Keratinocyte (primary cell): ENCODE measurements around the gene OSBPL10. TPM values are rescaled to one million over a fixed set of nuclear protein-coding genes. Genes with fewer than 3 reads are reported as not detected.

Experiments used
- DNase-seq: peaks from one replicate; pipeline ENCODE4 v3.0.0-alpha.2; 2011; ENCODE audit warnings: low read depth, missing footprints, low spot score
- FAIRE-seq: peaks from 2 replicates; lab custom pipeline; 2011; peaks lifted over from hg19 to GRCh38; lab: Jason Lieb, UNC
- H2AFZ ChIP-seq: 2 replicates; pipeline ENCODE4 v1.6.0; 2012; ENCODE audit warnings: low read length, control low read depth, inconsistent platforms; ENCODE audit not compliant: control insufficient read depth
- H3K27ac ChIP-seq: 2 replicates; pipeline ENCODE4 v1.5.1; 2011; ENCODE audit warnings: low read length; ENCODE audit not compliant: control insufficient read depth, insufficient read depth
- H3K27me3 ChIP-seq: 3 replicates; pipeline ENCODE4 v1.6.0; 2011; ENCODE audit warnings: low read length; ENCODE audit not compliant: control insufficient read depth, insufficient read depth; ENCODE audit errors: extremely low read depth
- H3K36me3 ChIP-seq, 2 experiments: 2 replicates in 1 of 2; 3 replicates in 1 of 2; pipeline ENCODE4 v1.5.1; 2011; ENCODE audit warnings: low read length in 2 of 2, mild to moderate bottlenecking in 1 of 2; ENCODE audit not compliant: control insufficient read depth in 2 of 2, insufficient read depth in 2 of 2; ENCODE audit errors: extremely low read depth in 1 of 2
- H3K4me1 ChIP-seq: 3 replicates; pipeline ENCODE4 v1.5.1; 2011; ENCODE audit warnings: low read length; ENCODE audit not compliant: control insufficient read depth, insufficient read depth; ENCODE audit errors: extremely low read depth
- H3K4me2 ChIP-seq: 3 replicates; pipeline ENCODE4 v1.6.0; 2011; ENCODE audit warnings: low read depth, low read length; ENCODE audit not compliant: control insufficient read depth, insufficient read depth; ENCODE audit errors: extremely low read depth
- H3K4me3 ChIP-seq, 3 experiments: fragments of 200-600 bp in 1 of 3; sonication (generic) in 1 of 3; 2 replicates in 2 of 3; 3 replicates in 1 of 3; pipeline ENCODE4 v1.5.1; 2011 to 2016; ENCODE audit warnings: low read length in 3 of 3, mild to moderate bottlenecking in 3 of 3, control low read depth in 2 of 3, inconsistent platforms in 1 of 3, low read depth in 1 of 3, mixed read lengths in 1 of 3, mixed run types in 1 of 3, moderate library complexity in 1 of 3; ENCODE audit not compliant: control insufficient read depth in 2 of 3, insufficient read depth in 2 of 3; ENCODE audit errors: extremely low read depth in 1 of 3
- H3K79me2 ChIP-seq: 2 replicates; pipeline ENCODE4 v1.6.0; 2012; ENCODE audit warnings: low read length; ENCODE audit not compliant: control insufficient read depth, insufficient read depth
- H3K9ac ChIP-seq: 3 replicates; pipeline ENCODE4 v1.6.0; 2011; ENCODE audit warnings: low read length; ENCODE audit not compliant: control insufficient read depth, insufficient read depth; ENCODE audit errors: extremely low read depth
- H3K9me1 ChIP-seq: 3 replicates; pipeline ENCODE4 v1.6.0; 2011; ENCODE audit warnings: low read length; ENCODE audit not compliant: control insufficient read depth, insufficient read depth; ENCODE audit errors: extremely low read depth
- H3K9me3 ChIP-seq: 2 replicates; pipeline ENCODE4 v1.5.1; 2012; ENCODE audit warnings: low read depth, low read length; ENCODE audit not compliant: control insufficient read depth
- H4K20me1 ChIP-seq: 3 replicates; pipeline ENCODE4 v1.6.0; 2011; ENCODE audit warnings: low read length; ENCODE audit not compliant: control insufficient read depth, insufficient read depth; ENCODE audit errors: extremely low read depth
- EZH2 ChIP-seq: IDR thresholded peaks from one replicate; pipeline ENCODE4 v1.6.1; 2012; ENCODE audit warnings: inconsistent platforms, mild to moderate bottlenecking, low read length, moderate library complexity
- dilution Hi-C: fragments of 300-500 bp; cut with MboI; formaldehyde crosslinking; loops from one replicate; pipeline ENCODE4 v1.7.0; 2020; ENCODE audit warnings: low sequenced_read_pairs; ENCODE audit not compliant: extremely low pct_ligation_motif_present
- polyA plus RNA-seq, 5 experiments: library from polyadenylated mRNA; depleted of rRNA in 3 of 5; stranded (reverse) in 3 of 5; stranded (forward) in 1 of 5; unstranded in 1 of 5; fragments of >200 nt; gene quantifications; 1 replicate in 1 of 5; 2 replicates in 3 of 5; 3 replicates in 1 of 5; pipeline versions ENCODE4 v1.2.1 to v1.2.3, GENCODE V29; 2011 to 2012; ENCODE audit warnings: missing spikeins in 2 of 5, low read depth in 1 of 5, low replicate concordance in 1 of 5
- TF ChIP-seq, protein P1 (sequence below), 3 experiments: IDR thresholded peaks in 1 of 3; conservative IDR thresholded peaks in 1 of 3; optimal IDR thresholded peaks in 1 of 3; 2 replicates in 2 of 3; 3 replicates in 1 of 3; pipeline versions ENCODE3 to v1.5.1; 2011; ENCODE audit warnings: low read length in 3 of 3, mild to moderate bottlenecking in 3 of 3, moderate library complexity in 2 of 3, control low read depth in 1 of 3, inconsistent platforms in 1 of 3; ENCODE audit not compliant: insufficient read depth in 2 of 3; ENCODE audit errors: extremely low read depth in 1 of 3

The OSBPL10 gene
- polyA plus RNA-seq, 1 donor (not counting 4 experiments of a cell fraction or from before 2014, with no cell fraction given): 50.1 TPM

DNA sequence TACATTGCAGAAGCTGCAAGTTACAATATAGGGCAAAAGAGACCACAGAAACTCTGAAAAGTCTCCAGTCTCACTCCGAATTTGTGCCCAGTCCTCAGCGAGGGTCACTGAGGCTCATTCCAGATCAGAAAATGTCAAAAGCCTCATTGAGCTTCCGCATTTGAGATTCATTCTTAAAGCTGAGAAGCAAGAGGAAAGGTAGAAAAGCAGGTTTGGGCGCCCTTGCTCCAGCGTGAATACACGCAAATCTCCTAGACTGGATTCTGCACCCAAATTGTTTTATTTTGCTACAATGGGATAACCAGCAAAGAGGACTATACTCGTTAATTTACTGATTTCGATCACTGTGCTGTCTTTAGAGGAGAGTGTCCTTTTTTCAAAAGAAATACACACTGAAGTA, 236.1 kb downstream of the OSBPL10 start:
- no peaks in the 10 kb centered on the region for H4K20me1 ChIP-seq
- H3K9me1 ChIP-seq: peaks cover 3% of the 10 kb centered on the region
- peaks cover 4% of the 10 kb centered on the region for H3K4me1 ChIP-seq
- FAIRE-seq (no peak), DNase-seq (no peak)
- H3K27ac ChIP-seq: no peak overlapping the region
- no peak overlapping the region for H3K9ac ChIP-seq
- no peak overlapping the region for H2AFZ ChIP-seq
- peaks cover 11 to 24% of the 10 kb centered on the region in 2 experiments for H3K36me3 ChIP-seq
- no peaks in the 10 kb centered on the region for H3K27me3 ChIP-seq
- H3K4me3 ChIP-seq: no peak overlapping the region
- H3K9me3 ChIP-seq: no peaks in the 10 kb centered on the region
- peaks cover 5% of the 10 kb centered on the region for H3K79me2 ChIP-seq
- no peak overlapping the region for H3K4me2 ChIP-seq
- TF ChIP-seq, protein P1, sequence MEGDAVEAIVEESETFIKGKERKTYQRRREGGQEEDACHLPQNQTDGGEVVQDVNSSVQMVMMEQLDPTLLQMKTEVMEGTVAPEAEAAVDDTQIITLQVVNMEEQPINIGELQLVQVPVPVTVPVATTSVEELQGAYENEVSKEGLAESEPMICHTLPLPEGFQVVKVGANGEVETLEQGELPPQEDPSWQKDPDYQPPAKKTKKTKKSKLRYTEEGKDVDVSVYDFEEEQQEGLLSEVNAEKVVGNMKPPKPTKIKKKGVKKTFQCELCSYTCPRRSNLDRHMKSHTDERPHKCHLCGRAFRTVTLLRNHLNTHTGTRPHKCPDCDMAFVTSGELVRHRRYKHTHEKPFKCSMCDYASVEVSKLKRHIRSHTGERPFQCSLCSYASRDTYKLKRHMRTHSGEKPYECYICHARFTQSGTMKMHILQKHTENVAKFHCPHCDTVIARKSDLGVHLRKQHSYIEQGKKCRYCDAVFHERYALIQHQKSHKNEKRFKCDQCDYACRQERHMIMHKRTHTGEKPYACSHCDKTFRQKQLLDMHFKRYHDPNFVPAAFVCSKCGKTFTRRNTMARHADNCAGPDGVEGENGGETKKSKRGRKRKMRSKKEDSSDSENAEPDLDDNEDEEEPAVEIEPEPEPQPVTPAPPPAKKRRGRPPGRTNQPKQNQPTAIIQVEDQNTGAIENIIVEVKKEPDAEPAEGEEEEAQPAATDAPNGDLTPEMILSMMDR (optimal IDR thresholded peaks at IDR 0.05 in 1 of 3, IDR thresholded peaks at IDR 0.05 in 1 of 3, conservative IDR thresholded peaks at IDR 0.05 in 1 of 3; ENCODE audit: extremely low read depth in 1 of 3, insufficient read depth in 2 of 3, low read length in 3 of 3): no peak
- TF ChIP-seq EZH2: no peak
- dilution Hi-C loops: no loop called here

DNA sequence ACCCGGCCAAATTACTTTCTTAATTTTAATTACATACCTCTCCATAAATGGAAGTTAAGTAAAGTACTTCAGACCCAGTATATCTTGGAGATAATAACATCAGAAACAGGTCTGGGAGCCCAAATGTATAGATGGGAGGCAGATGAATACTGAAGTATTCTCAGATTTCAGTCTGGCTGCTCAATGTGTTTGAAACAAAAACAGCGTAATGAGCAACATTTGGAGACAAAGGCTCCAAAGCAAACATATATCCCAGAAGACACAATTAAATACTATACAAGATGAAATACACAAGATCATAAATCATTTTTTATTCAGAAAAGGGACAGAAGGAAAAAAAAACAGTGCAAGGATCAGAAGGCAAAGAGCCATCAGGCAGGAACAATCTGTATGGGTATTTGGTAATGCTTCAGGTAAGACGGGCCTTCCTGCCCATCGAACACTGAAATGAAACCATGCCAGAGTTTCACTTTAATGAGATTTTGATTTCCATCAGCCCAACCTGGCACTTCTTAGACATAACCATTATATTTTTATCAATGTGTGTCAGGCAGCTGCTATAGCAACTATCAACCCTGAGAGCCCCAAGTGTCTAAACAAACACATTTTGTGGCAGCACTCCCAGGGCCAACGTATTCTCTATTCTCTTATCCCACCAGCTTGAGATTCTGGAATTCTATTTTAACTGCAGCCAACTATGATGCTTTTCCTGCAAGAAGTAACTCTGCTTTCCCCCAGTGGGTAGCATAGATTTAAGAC, 237.6 kb downstream of the OSBPL10 start:
- dilution Hi-C loops: no loop called here
- Histone ChIP-seq H3K27ac (no peak overlapping the region), H3K36me3 (peaks cover 9 to 24% of the 10 kb centered on the region in 2 experiments), H3K27me3 (no peaks in the 10 kb centered on the region), H4K20me1 (no peaks in the 10 kb centered on the region), H3K79me2 (peaks cover 7% of the 10 kb centered on the region), H3K4me2 (no peak overlapping the region), H3K9ac (no peak overlapping the region), H3K4me3 (no peak overlapping the region), H3K9me1 (peaks cover 3% of the 10 kb centered on the region), H3K9me3 (no peaks in the 10 kb centered on the region), H3K4me1 (peaks cover 4% of the 10 kb centered on the region), H2AFZ (no peak overlapping the region)
- FAIRE-seq (no peak), DNase-seq (no peak)
- TF ChIP-seq, protein P1 (optimal IDR thresholded peaks at IDR 0.05 in 1 of 3, IDR thresholded peaks at IDR 0.05 in 1 of 3, conservative IDR thresholded peaks at IDR 0.05 in 1 of 3; ENCODE audit: extremely low read depth in 1 of 3, insufficient read depth in 2 of 3, low read length in 3 of 3): no peak
- no peak for TF ChIP-seq EZH2
